HCT116 (cell line): ENCODE measurements around the gene SH3TC2. TPM values are rescaled to one million over a fixed set of nuclear protein-coding genes. Genes with fewer than 3 reads are reported as not detected.

ENCODE experiments used
- ATAC-seq: fragments of 200-7000 bp; cut with Tn5 transposase; 2 replicates; pipeline ENCODE4 v1.9.1; 2020; ENCODE audit warnings: mild to moderate bottlenecking, moderate library complexity
- BruUV-seq: library from RNA; stranded (reverse); fragments of 400-500 nt; replicated peaks from 2 replicates; lab custom pipeline; 2021; lab: Mats Ljungman, UMichigan
- CTCF ChIA-PET: fragments of 300-600 bp; sonication (Branson Sonifier 250); formaldehyde crosslinking; loops from one replicate; lab custom pipeline; 2021; ENCODE audit warnings: antibody characterized with exemption; lab: Charles Lee
- POLR2A ChIA-PET: fragments of 300-600, 350-600 bp; sonication (Branson Sonifier 250); formaldehyde crosslinking; loops from one replicate; lab custom pipeline; 2021; ENCODE audit warnings: antibody characterized with exemption; lab: Charles Lee
- RAD21 ChIA-PET, 2 experiments: fragments of 300-600 bp; sonication (Branson Sonifier 250); formaldehyde crosslinking; loops; one replicate each; lab custom pipeline; 2023; ENCODE audit warnings: low total read pairs in 2 of 2; ENCODE audit not compliant: uncharacterized antibody in 2 of 2, unreplicated experiment in 2 of 2, low non-redundant PET in 1 of 2; lab: Charles Lee
- DNase-seq: peaks from one replicate; pipeline ENCODE4 v3.0.0-alpha.2; 2010; ENCODE audit warnings: low read depth, low spot score
- H2AFZ ChIP-seq: fragments of 200-600 bp; shearing (Covaris generic), sonication (generic); 2 replicates; pipeline ENCODE4 v1.6.1; 2017; ENCODE audit warnings: low read depth, mixed run types, mixed read lengths, antibody characterized with exemption, low read length; ENCODE audit not compliant: poor library complexity, severe bottlenecking
- H3K27ac ChIP-seq: 2 replicates; pipeline ENCODE4 v1.5.1; 2012; ENCODE audit warnings: low read depth, low read length
- H3K27me3 ChIP-seq: fragments of 200-600 bp; sonication (generic); 2 replicates; pipeline ENCODE4 v1.6.1; 2016; ENCODE audit warnings: mixed run types, low read length, mixed read lengths; ENCODE audit not compliant: insufficient read depth
- H3K36me3 ChIP-seq, 2 experiments: fragments of 200-500 bp in 1 of 2; fragments of 200-600 bp in 1 of 2; sonication (Bioruptor generic) in 1 of 2; sonication (generic) in 1 of 2; 2 replicates each; pipeline versions ENCODE4 v1.5.1 to v1.6.1; 2014 to 2016; ENCODE audit warnings: low read length in 2 of 2, inconsistent platforms in 1 of 2, mixed read lengths in 1 of 2, mixed run types in 1 of 2; ENCODE audit not compliant: insufficient read depth in 2 of 2, control insufficient read depth in 1 of 2
- H3K4me1 ChIP-seq, 2 experiments: fragments of 200-600 bp in 1 of 2; sonication (generic) in 1 of 2; 2 replicates each; pipeline versions ENCODE4 v1.5.1 to v1.6.1; 2012 to 2017; ENCODE audit warnings: low read length in 2 of 2, inconsistent platforms in 1 of 2, mild to moderate bottlenecking in 1 of 2, mixed read lengths in 1 of 2, mixed run types in 1 of 2, moderate library complexity in 1 of 2; ENCODE audit not compliant: insufficient read depth in 2 of 2, control insufficient read depth in 1 of 2
- H3K4me2 ChIP-seq: fragments of 200-600 bp; sonication (generic); 2 replicates; pipeline ENCODE4 v1.6.1; 2017; ENCODE audit warnings: mixed run types, low read length, mixed read lengths
- H3K4me3 ChIP-seq, 2 experiments: fragments of 200-600 bp in 1 of 2; sonication (generic) in 1 of 2; replicated peaks in 1 of 2; 2 replicates each; pipeline ENCODE4 v1.5.1; 2011 to 2016; ENCODE audit warnings: low read length in 2 of 2, control low read depth in 1 of 2, low read depth in 1 of 2, mild to moderate bottlenecking in 1 of 2, mixed read lengths in 1 of 2, mixed run types in 1 of 2
- H3K79me2 ChIP-seq: fragments of 200-600 bp; sonication (generic); 2 replicates; pipeline ENCODE4 v1.6.1; 2017; ENCODE audit warnings: mild to moderate bottlenecking, mixed run types, low read length, moderate library complexity, mixed read lengths; ENCODE audit not compliant: insufficient read depth
- H3K9ac ChIP-seq: fragments of 200-600 bp; sonication (generic); 2 replicates; pipeline ENCODE4 v1.6.1; 2016; ENCODE audit warnings: low read length, mixed read lengths
- H3K9me2 ChIP-seq: fragments of 200-600 bp; sonication (generic), shearing (Covaris generic); 2 replicates; pipeline ENCODE4 v1.6.1; 2017; ENCODE audit warnings: mixed run types, mild to moderate bottlenecking, moderate library complexity; ENCODE audit not compliant: insufficient read depth
- H3K9me3 ChIP-seq, 2 experiments: fragments of 200-500 bp in 1 of 2; fragments of 200-600 bp in 1 of 2; sonication (Bioruptor generic) in 1 of 2; sonication (generic) in 1 of 2; 2 replicates each; pipeline ENCODE4 v1.6.1; 2014 to 2017; ENCODE audit warnings: low read length in 2 of 2, mixed read lengths in 2 of 2, inconsistent platforms in 1 of 2, low read depth in 1 of 2, mild to moderate bottlenecking in 1 of 2, mixed run types in 1 of 2, moderate library complexity in 1 of 2; ENCODE audit not compliant: control insufficient read depth in 1 of 2, insufficient read depth in 1 of 2
- H4K20me1 ChIP-seq: fragments of 200-600 bp; sonication (generic), shearing (Covaris generic); 2 replicates; pipeline ENCODE4 v1.6.1; 2017; ENCODE audit warnings: mixed run types, mild to moderate bottlenecking, moderate library complexity; ENCODE audit not compliant: insufficient read depth
- CBX3 ChIP-seq: IDR thresholded peaks from 2 replicates; pipeline ENCODE4 v1.6.1; 2012; ENCODE audit warnings: low read depth
- CTCF ChIP-seq, 3 experiments: fragments of 200-600 bp in 1 of 3; sonication (generic) in 1 of 3; IDR thresholded peaks in 2 of 3; conservative IDR thresholded peaks in 1 of 3; 2 replicates each; pipeline ENCODE4 v1.5.1; 2012 to 2017; ENCODE audit warnings: low read depth in 2 of 3, low read length in 2 of 3, antibody characterized with exemption in 1 of 3, borderline replicate concordance in 1 of 3, control low read depth in 1 of 3, mild to moderate bottlenecking in 1 of 3, mixed read lengths in 1 of 3, mixed run types in 1 of 3, moderate library complexity in 1 of 3; ENCODE audit not compliant: insufficient read depth in 1 of 3
- EGR1 ChIP-seq: IDR thresholded peaks from 2 replicates; pipeline ENCODE4 v1.6.1; 2012; ENCODE audit warnings: low read depth
- EZH2phosphoT487 ChIP-seq: fragments of 200-600 bp; IDR thresholded peaks from 2 replicates; pipeline ENCODE4 v1.6.1; 2018; ENCODE audit warnings: antibody characterized with exemption, borderline replicate concordance
- FOSL1 ChIP-seq: IDR thresholded peaks from 2 replicates; pipeline ENCODE4 v1.6.1; 2012; ENCODE audit warnings: low read depth
- MAX ChIP-seq: IDR thresholded peaks from 2 replicates; pipeline ENCODE4 v1.6.1; 2012
- POLR2A ChIP-seq: IDR thresholded peaks from 2 replicates; pipeline ENCODE4 v1.7.0; 2011; ENCODE audit warnings: borderline replicate concordance; ENCODE audit not compliant: insufficient read depth, insufficient read length; ENCODE audit errors: extremely low read depth
- POLR2AphosphoS5 ChIP-seq: IDR thresholded peaks from 2 replicates; pipeline ENCODE4 v1.6.1; 2011; ENCODE audit warnings: mild to moderate bottlenecking, low read depth, low read length, moderate library complexity
- RAD21 ChIP-seq: IDR thresholded peaks from 2 replicates; pipeline ENCODE4 v1.6.1; 2012; ENCODE audit warnings: low read depth, mild to moderate bottlenecking
- SIN3A ChIP-seq: IDR thresholded peaks from 2 replicates; pipeline ENCODE4 v1.6.1; 2012; ENCODE audit warnings: low read depth
- SP1 ChIP-seq: IDR thresholded peaks from 2 replicates; pipeline ENCODE4 v1.6.1; 2012; ENCODE audit warnings: low read depth
- TCF7L2 ChIP-seq: IDR thresholded peaks from 2 replicates; pipeline ENCODE4 v1.7.0; 2011; ENCODE audit warnings: borderline replicate concordance, inconsistent platforms; ENCODE audit not compliant: insufficient read depth, insufficient read length; ENCODE audit errors: extremely low read depth
- YY1 ChIP-seq: IDR thresholded peaks from 2 replicates; pipeline ENCODE4 v1.6.1; 2011; ENCODE audit warnings: low read length, low read depth, moderate library complexity, mild to moderate bottlenecking; ENCODE audit not compliant: insufficient replicate concordance; ENCODE audit errors: extremely low read depth
- ZBTB33 ChIP-seq: IDR thresholded peaks from 2 replicates; pipeline ENCODE4 v1.6.1; 2011; ENCODE audit warnings: mild to moderate bottlenecking, low read length, moderate library complexity; ENCODE audit not compliant: insufficient replicate concordance; ENCODE audit errors: extremely low read depth
- ZFX ChIP-seq: fragments of 450-650 bp; IDR thresholded peaks from 2 replicates; pipeline ENCODE4 v1.6.1; 2017
- ZNF274 ChIP-seq: fragments of 200-500 bp; sonication (Bioruptor generic); IDR thresholded peaks from 2 replicates; pipeline ENCODE4 v1.6.1; 2014; ENCODE audit warnings: mild to moderate bottlenecking, low read depth, low read length, inconsistent platforms
- intact Hi-C: fragments of 100-400 bp; cut with micrococcal nuclease; formaldehyde crosslinking; loops from 2 replicates; pipeline ENCODE4 v1.10.0; 2022
- total RNA-seq: library from RNA; stranded (reverse); gene quantifications from one replicate; pipeline ENCODE4 v1.2.1, GENCODE V29; 2021; ENCODE audit not compliant: unreplicated experiment

SH3TC2 gene
- total RNA-seq, 1 experiment from 2014 or later: 12.8 TPM

GRCh38 chr5:148967783-148968182, 95.1 kb downstream of the SH3TC2 start:
- intact Hi-C loops: loop anchor here (2.0 kb wide), 1 partner anchor 147 kb away; no protein-coding TSS in a partner anchor
- POLR2A ChIA-PET: no interaction called here

GRCh38 chr5:148966938-148967337, 95.9 kb downstream of the SH3TC2 start:
- Histone ChIP-seq H3K27ac (no peak overlapping the region), H3K79me2 (no peaks in the 10 kb centered on the region), H4K20me1 (no peaks in the 10 kb centered on the region), H3K36me3 (no peaks in the 10 kb centered on the region), H3K9ac (0 out of 2 replicates have a peak overlapping the region, but pooled peaks have one; percentile 33), H3K4me1 (peaks cover 16 to 55% of the 10 kb centered on the region in 2 experiments), H3K9me2 (no peaks in the 10 kb centered on the region; the same call in 1 of the 2 replicates), H3K4me3 (no peak overlapping the region), H3K27me3 (no peaks in the 10 kb centered on the region), H2AFZ (no peak overlapping the region), H3K4me2 (no peak overlapping the region), H3K9me3 (no peaks in the 10 kb centered on the region)
- intact Hi-C loops: loop anchor here (2.0 kb wide), 1 partner anchor 148 kb away; no protein-coding TSS in a partner anchor
- DNase-seq (no peak), ATAC-seq (no peak)
- BruUV-seq: no TSS peak
- POLR2A ChIA-PET: interaction anchor here (0.9 kb wide), 1 partner anchor 11 kb away, joined by 3 read pairs; no protein-coding TSS in a partner anchor
- CTCF ChIA-PET: interaction anchor here (0.7 to 2.6 kb wide), 5 partner anchors 9 to 226 kb away, joined by 3 to 18 read pairs (median 3); no protein-coding TSS in a partner anchor
- TF ChIP-seq FOSL1 (no peak), EZH2phosphoT487 (no peak), CTCF (IDR thresholded peaks at IDR 0.05 in 2 of 3, conservative IDR thresholded peaks at IDR 0.05 in 1 of 3; ENCODE audit: borderline replicate concordance in 1 of 3, insufficient read depth in 1 of 3, low read depth in 2 of 3, low read length in 2 of 3) (no peak), ZBTB33 (no peak), ZNF274 (no peak), YY1 (no peak), CBX3 (no peak), RAD21 (no peak), MAX (no peak), POLR2A (no peak), TCF7L2 (no peak), EGR1 (no peak)
- RAD21 ChIA-PET: no interaction called here

More at GRCh38 chr5:148967783-148968182, 95.1 kb downstream of the SH3TC2 start:
- no TSS peak for BruUV-seq
- H3K27ac ChIP-seq: no peak overlapping the region
- DNase-seq: no peak
- H3K4me1 ChIP-seq: peaks cover 20 to 63% of the 10 kb centered on the region in 2 experiments
- H3K9ac ChIP-seq: no peak overlapping the region
- no peaks in the 10 kb centered on the region for H3K79me2 ChIP-seq
- ATAC-seq: no peak
- H3K4me2 ChIP-seq: no peak overlapping the region
- H3K4me3 ChIP-seq: no peak overlapping the region
- no peaks in the 10 kb centered on the region; the same call in 1 of the 2 replicates for H3K9me2 ChIP-seq
- H2AFZ ChIP-seq: no peak overlapping the region
- RAD21 ChIA-PET: no interaction called here
- H3K36me3 ChIP-seq: no peaks in the 10 kb centered on the region
- H4K20me1 ChIP-seq: no peaks in the 10 kb centered on the region
- H3K27me3 ChIP-seq: no peaks in the 10 kb centered on the region
- CTCF ChIA-PET: interaction anchor here (2.6 to 3.0 kb wide), 2 partner anchors 10 to 147 kb away, joined by 7 to 28 read pairs; no protein-coding TSS in a partner anchor
- no peaks in the 10 kb centered on the region for H3K9me3 ChIP-seq
- TF ChIP-seq SIN3A (no peak), CBX3 (no peak), POLR2AphosphoS5 (no peak), ZFX (no peak), RAD21 (no peak), SP1 (no peak), MAX (no peak)
